Measurements from ENCODE around the gene CMPK2. TPM values are rescaled to one million over a fixed set of nuclear protein-coding genes. Genes with fewer than 3 reads are reported as not detected.

Gene CMPK2
- total and polyA plus RNA-seq, 9 of the 15 experiments (the other 6 are each of a cell fraction or from before 2014, with no cell fraction given) = 2.6 to 10.5 (median 5.0) TPM

GRCh38 chr2:6846967-6847681 is 18.6 kb downstream of the CMPK2 start (continued):
- TF ChIP-seq BACH1 (tag; IDR thresholded peaks at IDR 0.05) (peak; percentile 69; the same call in 1 of the 2 replicates), CEBPB (tag; IDR thresholded peaks at IDR 0.05) (peak; percentile 89), FOS (IDR thresholded peaks at IDR 0.05; ENCODE audit: extremely low read depth, insufficient read length) (no peak), FOXA3 (CRISPR knock-in tag; conservative IDR thresholded peaks at IDR 0.05 in 1 of 2, IDR thresholded peaks at IDR 0.05 in 1 of 2) (peak in 1 of 2 experiments; percentile 35; a peak in 1 of 4 replicates), EGR1 (conservative IDR thresholded peaks at IDR 0.05) (peak; percentile 30; the same call in 1 of the 2 replicates), TEAD2 (tag; IDR thresholded peaks at IDR 0.05) (peak; percentile 72), POU5F1 (IDR thresholded peaks at IDR 0.05; ENCODE audit: borderline replicate concordance, low read depth, low read length, partially characterized antibody) (no peak), CREM (IDR thresholded peaks at IDR 0.05; ENCODE audit: low read depth) (peak; percentile 74), ZNF639 (CRISPR knock-in tag; conservative IDR thresholded peaks at IDR 0.05 in 1 of 2, IDR thresholded peaks at IDR 0.05 in 1 of 2) (peak in 1 of 2 experiments; percentile 80; a peak in 2 of 4 replicates), ZEB2 (IDR thresholded peaks at IDR 0.05) (peak; percentile 64; the same call in 1 of the 2 replicates), ATF3 (IDR thresholded peaks at IDR 0.05) (peak; percentile 65; the same call in 1 of the 2 replicates), ATF3 (CRISPR knock-in tag; conservative IDR thresholded peaks at IDR 0.05) (no peak), KLF6 (CRISPR knock-in tag; IDR thresholded peaks at IDR 0.05; ENCODE audit: borderline replicate concordance) (peak; percentile 65; the same call in 1 of the 2 replicates), NCOA2 (IDR thresholded peaks at IDR 0.05; ENCODE audit: partially characterized antibody in 2 of 2) (peak in 1 of 2 experiments; percentile 56), ID3 (CRISPR knock-in tag; IDR thresholded peaks at IDR 0.05) (no peak), ID3 (tag; IDR thresholded peaks at IDR 0.05) (no peak), SMAD4 (CRISPR knock-in tag; conservative IDR thresholded peaks at IDR 0.05) (peak; percentile 98), ZNF79 (CRISPR knock-in tag; IDR thresholded peaks at IDR 0.05; ENCODE audit: low read depth) (0 out of 2 replicates have a peak, but pooled peaks have one; percentile 35), CHCHD3 (CRISPR knock-in tag; IDR thresholded peaks at IDR 0.05) (no peak), RB1 (IDR thresholded peaks at IDR 0.05; ENCODE audit: low read depth) (peak; percentile 30; the same call in 1 of the 2 replicates), ZBTB17 (CRISPR knock-in tag; IDR thresholded peaks at IDR 0.05) (peak; percentile 60; the same call in 1 of the 2 replicates), PHF8 (IDR thresholded peaks at IDR 0.05; ENCODE audit: borderline replicate concordance, low read length) (no peak), CBX3 (IDR thresholded peaks at IDR 0.05; ENCODE audit: borderline replicate concordance in 1 of 2, low read length in 2 of 2) (peak in 1 of 2 experiments; percentile 81; a peak in 1 of 3 replicates), MECOM (CRISPR knock-in tag; IDR thresholded peaks at IDR 0.05) (0 out of 2 replicates have a peak, but pooled peaks have one; percentile 65), ZBTB8A (IDR thresholded peaks at IDR 0.05; ENCODE audit: partially characterized antibody) (no peak), SNAPC5 (CRISPR knock-in tag; IDR thresholded peaks at IDR 0.05) (no peak)

All from K562 (cell line).